Endothelial cell of umbilical vein (primary cell): ENCODE results near the gene XCL2.

Experiments
- EZH2 ChIP-seq: IDR thresholded peaks from 2 replicates; pipeline ENCODE4 v1.6.1; 2012; ENCODE audit warnings: borderline replicate concordance, low read depth, mild to moderate bottlenecking, moderate library complexity, low read length, inconsistent platforms; ENCODE audit not compliant: severe bottlenecking
- GATA2 ChIP-seq: IDR thresholded peaks from 2 replicates; pipeline ENCODE4 v1.7.0; 2011; ENCODE audit warnings: low read depth, mild to moderate bottlenecking, moderate library complexity, mixed read lengths, low read length; ENCODE audit not compliant: insufficient read length, insufficient read depth
- POLR2A ChIP-seq: IDR thresholded peaks from 2 replicates; pipeline ENCODE4 v1.6.1; 2012; ENCODE audit warnings: low read depth, mild to moderate bottlenecking, control low read depth, low read length
- POLR2AphosphoS5 ChIP-seq: IDR thresholded peaks from 2 replicates; pipeline ENCODE4 v1.6.1; 2012; ENCODE audit warnings: low read depth, mild to moderate bottlenecking, control low read depth, low read length, moderate library complexity; ENCODE audit not compliant: insufficient read depth
- TF ChIP-seq, protein P1 (sequence below), 2 donors: IDR thresholded peaks; 1 replicate in 1 of 2; 2 replicates in 1 of 2; pipeline ENCODE4 v1.5.1; 2011; ENCODE audit warnings: low read length in 2 of 2, mild to moderate bottlenecking in 2 of 2, moderate library complexity in 2 of 2, control low read depth in 1 of 2, inconsistent platforms in 1 of 2, low read depth in 1 of 2; ENCODE audit not compliant: insufficient read depth in 1 of 2; ENCODE audit errors: extremely low read depth in 1 of 2

DNA sequence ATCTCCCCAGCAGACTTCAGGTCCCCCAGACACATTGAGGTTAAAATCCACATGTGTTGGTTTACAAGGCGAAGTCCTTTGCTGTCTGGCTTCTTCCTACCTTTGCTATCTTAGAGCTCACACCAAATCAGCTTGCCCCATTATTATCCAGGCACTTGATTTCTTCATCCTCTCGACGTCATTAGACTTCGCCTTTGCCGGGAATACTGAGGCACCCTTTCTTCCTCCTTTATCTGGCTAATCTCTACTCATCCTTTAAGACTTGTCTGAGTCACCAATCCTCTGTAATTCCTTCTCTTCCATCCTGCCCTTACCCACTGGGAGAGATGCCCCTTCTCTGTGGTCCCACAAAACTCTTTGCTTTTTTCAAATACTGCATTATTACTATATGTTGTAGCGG lies 9.2 kb upstream of the XCL2 start:
- TF ChIP-seq POLR2AphosphoS5 (no peak), EZH2 (no peak), POLR2A (no peak), GATA2 (no peak)
- TF ChIP-seq, protein P1, sequence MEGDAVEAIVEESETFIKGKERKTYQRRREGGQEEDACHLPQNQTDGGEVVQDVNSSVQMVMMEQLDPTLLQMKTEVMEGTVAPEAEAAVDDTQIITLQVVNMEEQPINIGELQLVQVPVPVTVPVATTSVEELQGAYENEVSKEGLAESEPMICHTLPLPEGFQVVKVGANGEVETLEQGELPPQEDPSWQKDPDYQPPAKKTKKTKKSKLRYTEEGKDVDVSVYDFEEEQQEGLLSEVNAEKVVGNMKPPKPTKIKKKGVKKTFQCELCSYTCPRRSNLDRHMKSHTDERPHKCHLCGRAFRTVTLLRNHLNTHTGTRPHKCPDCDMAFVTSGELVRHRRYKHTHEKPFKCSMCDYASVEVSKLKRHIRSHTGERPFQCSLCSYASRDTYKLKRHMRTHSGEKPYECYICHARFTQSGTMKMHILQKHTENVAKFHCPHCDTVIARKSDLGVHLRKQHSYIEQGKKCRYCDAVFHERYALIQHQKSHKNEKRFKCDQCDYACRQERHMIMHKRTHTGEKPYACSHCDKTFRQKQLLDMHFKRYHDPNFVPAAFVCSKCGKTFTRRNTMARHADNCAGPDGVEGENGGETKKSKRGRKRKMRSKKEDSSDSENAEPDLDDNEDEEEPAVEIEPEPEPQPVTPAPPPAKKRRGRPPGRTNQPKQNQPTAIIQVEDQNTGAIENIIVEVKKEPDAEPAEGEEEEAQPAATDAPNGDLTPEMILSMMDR (IDR thresholded peaks at IDR 0.05; ENCODE audit: extremely low read depth in 1 of 2, insufficient read depth in 1 of 2, low read depth in 1 of 2, low read length in 2 of 2), result no peak
